Activated gamma-delta T cell treated with Interleukin-2 at 50 U/mL for 16 hours (primary cell): Measurements from ENCODE around the gene TRAF3IP1.
"Not testable (repeated sequence)": the region's sequence is repeated elsewhere in the genome, so short reads cannot be mapped to it uniquely, and the experiment has no call there.

Experiments used
- DNase-seq: peaks from one replicate; pipeline ENCODE4 v3.0.0-alpha.2; 2020

The TRAF3IP1 gene

DNA sequence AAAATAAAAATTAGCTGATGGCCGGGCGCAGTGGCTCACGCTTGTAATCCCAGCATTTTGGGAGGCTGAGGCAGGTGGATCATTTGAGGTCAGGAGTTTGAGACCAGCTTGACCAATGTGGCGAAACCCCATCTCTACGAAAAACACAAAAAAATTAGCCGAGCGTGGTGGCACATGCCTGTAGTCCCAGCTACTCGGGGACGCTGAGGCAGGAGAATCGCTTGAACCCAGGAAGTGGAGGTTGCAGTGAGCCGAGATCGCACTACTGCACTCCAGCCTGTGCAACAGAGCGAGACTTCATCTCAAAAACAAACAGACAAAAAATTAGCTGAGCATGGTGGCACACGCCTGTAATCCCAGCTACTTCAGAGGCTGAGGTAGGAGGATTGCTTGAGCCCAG is 9.6 kb upstream of the TRAF3IP1 start:
- not testable (repeated sequence) for DNase-seq

DNA sequence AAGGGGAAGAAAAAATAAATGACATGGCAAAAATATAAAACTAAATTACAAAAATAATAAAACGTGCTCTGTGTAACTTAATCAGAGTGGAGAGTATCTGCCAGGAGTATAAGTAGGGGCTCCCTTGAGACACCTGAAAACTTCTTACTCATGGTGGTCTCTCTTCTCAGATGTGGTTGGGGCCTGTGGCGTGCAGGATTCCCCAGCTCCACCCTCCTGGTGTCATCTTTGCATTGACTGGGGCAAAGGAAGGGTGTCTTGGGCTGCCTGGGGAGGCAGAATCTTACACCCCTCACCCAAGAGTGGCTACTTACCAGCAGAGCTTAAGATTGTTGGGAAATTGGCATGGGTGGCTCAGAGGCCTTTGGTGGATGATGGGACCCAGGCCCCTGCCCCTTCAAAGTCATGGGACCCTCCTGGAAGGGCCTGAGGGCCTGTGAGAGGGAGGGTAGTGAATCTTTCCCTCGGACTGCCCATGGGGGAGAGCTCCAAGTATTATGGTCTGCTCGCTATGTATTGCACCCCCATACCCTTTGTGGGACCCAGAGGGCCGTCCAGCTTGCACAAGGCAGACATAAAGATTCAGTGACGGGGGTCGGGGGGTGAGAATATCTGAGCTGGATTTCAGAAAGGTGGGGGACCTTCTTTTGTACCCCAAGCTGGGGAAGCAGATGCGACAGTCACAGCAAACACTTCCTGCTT is 6.9 kb upstream of the TRAF3IP1 start:
- no peak for DNase-seq

DNA sequence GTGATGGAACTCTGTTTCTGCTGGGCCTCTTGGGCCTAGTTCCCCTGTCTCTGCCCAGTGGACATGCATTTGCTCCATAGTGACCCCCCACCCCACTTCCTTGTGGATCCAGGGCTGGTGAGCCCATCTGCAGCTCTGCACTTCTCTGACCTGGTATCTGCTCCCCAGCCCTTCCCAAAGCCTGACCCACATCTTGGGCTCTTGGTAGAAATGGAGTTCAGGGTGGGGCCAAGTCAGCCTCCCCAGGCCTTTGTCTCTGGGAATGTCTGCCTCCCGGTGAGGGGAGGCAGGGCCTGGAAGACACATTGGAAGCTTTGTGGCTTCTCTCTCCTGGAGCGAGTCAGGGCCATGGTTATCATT is 6.3 kb upstream of the TRAF3IP1 start:
- no peak for DNase-seq

DNA sequence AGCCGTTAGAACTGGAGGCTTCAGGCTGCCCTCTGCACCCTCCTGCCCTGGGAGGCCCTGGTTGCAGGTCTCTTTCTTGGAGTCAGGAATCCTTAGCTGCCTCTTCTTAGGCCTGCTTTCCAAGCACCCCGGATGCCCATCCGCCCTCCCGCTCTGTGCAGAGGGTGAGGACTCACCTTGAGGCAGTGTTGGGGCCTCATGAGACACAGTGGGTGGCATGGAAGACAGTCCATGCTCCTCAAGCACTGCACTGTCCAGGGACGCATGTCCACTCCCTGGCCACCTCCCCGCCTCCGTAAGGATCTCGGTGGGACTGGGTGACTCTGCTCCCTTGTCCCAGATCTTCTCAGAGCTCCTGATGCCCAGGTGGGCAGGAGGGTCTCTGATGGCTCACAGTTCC is 5.7 kb upstream of the TRAF3IP1 start:
- no peak for DNase-seq

- DNase-seq: no peak
These were observed 5.2 kb upstream of the TRAF3IP1 start for GRCh38 chr2:238315031-238315595.

DNA sequence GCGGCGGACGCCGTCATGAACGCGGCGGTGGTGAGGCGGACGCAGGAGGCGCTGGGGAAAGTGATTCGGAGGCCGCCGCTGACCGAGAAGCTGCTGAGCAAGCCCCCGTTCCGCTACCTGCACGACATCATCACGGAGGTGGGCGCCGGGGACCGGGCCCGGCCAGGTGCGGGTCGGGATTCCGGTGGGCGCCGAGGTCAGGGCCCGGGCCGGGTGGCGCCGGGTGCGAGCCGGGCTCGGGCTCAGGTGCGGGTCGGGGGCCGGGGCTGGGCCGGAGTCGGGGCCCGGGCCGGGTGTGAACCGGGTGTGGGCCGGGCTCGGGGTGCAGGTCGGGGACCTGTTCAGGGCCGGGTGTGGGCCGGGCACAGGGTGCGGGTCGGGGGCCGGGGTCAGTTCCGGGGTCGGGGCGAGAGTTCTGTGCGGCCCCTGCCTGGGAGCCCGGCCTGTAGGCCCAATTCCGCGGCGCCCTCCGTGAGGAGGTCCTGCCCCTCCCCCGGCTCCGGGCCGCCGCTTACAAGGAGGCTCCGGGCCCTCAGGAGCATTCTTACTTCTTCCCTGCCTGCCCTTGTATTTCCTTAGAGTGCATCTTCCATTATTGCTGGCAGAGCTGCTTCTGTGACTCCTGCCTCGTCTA is 447 bp downstream of the TRAF3IP1 start:
- DNase-seq: peak; percentile 7

- DNase-seq: no peak
These were observed 1.1 kb downstream of the TRAF3IP1 start for GRCh38 chr2:238321467-238321866.

DNA sequence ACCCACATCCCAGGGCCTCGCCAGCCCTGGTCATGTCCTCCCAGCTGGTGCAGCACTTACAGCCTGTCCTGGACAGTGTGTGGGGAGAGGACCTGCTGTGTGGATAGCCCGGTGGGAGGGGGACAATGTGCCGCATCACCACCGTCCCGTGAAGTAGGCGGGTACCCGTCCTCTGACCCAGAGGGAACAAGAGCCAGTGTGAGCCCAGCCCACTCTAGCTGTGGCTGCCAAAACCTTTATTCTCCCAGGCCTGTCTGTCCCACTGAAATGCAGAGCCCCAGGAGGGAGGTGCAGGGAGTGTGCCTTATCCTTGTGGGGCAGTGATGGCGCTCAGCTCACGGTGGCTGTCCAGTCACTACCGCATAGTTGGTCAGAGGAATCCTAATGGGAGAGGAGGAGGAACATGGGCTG is 1.7 kb downstream of the TRAF3IP1 start:
- DNase-seq: no peak

- not testable (repeated sequence) for DNase-seq
These were observed 3.9 kb downstream of the TRAF3IP1 start for GRCh38 chr2:238324248-238324647.

GRCh38 chr2:238325694-238326093 is 5.4 kb downstream of the TRAF3IP1 start:
- DNase-seq: no peak

- DNase-seq: no peak
These were observed 6.6 kb downstream of the TRAF3IP1 start for GRCh38 chr2:238326801-238327365.

GRCh38 chr2:238327751-238328150 is 7.4 kb downstream of the TRAF3IP1 start:
- DNase-seq: no peak

DNA sequence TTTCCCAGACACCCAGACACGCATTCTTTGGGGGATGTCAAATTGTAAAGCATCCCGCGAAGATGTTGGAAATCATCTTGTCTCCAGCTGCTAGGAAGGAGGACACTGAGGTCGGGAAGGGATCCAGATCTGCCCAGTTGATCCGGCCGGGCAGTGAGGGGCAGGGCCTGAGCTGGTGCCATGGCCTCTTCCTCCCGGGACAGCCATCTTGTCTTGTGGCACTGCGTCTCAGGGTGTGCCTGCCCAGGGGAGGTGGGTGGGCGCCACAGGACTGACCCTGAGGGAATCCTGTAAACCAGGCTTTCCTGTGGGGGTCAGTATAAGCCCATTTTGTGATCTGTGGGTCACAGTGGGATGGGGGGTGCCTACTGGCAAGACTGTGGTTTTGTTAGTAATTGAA is 10.1 kb downstream of the TRAF3IP1 start:
- DNase-seq: no peak

DNA sequence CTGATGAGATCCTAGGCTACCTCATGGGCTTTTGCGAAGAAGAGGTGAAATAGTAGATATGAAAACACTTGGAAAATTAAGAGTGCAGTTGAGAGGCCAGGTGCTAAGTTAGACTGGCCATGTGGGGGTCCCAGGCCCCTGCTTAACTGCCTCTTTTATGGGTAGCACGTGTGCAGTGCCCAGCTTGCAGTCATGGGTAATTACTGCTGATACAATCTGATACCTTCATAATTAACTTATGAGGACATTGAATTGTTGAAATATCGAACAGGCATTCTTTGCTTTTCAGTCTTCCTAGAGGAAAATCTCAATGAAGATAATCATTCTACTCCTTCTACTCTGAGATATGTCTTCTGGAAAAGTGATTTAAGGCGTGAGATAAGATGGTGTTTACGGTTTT is 11.6 kb downstream of the TRAF3IP1 start:
- DNase-seq: no peak

DNA sequence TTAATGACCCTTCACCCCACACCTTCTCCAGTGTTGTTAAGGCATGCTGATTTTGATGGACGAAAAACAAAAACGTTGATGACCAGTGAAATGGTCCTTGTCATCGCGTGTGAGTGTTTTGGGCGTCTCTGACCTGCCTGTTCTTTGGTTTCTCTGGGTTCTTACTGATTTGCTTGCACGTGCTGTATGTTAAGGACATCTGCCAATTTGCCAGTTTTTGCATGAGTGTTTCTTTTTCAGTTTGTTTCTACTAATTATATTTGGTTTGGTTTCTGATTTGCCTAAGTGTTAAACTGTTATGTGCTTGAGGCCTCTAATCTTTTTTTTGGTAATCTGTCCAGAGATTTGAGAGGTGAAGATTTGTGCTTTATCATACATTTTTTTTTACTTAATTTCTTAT is 14.6 kb downstream of the TRAF3IP1 start:
- DNase-seq: no peak

DNA sequence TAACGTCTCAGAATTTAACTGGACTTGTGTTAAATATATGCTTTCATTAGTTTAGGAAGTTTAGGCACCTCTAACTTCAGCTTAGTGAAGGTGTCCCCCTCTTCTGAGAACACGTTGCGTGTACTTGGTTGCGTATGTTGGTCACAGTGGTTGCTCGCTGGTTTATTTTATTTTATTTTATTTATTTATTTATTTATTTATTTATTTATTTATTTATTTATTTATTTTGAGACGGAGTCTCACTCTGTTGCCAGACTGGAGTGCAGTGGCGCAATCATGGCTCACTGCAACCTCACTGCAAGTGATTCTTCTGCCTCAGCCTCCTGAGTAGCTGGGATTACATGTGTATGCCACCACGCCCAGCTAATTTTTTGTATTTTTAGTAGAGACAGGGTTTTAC is 15.3 kb downstream of the TRAF3IP1 start:
- DNase-seq: not testable (repeated sequence)

- no peak for DNase-seq
These were observed 15.8 kb downstream of the TRAF3IP1 start for GRCh38 chr2:238336151-238336550.

DNA sequence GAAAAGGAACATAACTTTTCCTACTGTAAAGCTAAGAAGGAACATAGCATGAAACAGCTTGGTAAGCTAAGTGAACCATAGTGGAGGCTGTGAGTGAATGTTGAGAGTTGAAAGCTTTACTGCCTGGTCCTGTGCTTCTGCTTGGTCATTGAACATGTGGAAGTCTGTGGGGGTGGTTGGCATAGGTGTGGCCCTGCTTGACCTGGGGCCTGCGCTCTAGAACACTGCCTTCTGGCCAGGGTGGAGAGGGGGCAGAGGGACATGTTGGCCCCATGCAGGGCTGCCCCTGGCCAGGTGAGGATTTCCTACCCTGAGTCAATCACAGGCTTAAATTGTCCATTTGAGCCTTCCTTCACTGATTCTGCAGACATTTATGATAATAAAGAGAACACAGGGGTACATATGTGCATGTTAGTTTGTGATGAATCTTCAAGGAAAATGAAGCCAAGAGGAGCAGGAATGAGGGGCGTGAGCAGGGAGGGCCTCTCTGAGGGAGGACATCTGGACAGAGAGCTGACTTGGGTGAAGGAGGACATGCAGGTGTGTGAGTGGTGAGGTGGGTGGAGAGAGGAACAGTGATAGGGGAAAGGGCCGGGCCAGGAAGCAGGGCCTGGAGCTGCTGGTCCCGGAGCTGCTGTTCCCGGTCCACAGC is 16.6 kb downstream of the TRAF3IP1 start:
- DNase-seq: no peak

DNA sequence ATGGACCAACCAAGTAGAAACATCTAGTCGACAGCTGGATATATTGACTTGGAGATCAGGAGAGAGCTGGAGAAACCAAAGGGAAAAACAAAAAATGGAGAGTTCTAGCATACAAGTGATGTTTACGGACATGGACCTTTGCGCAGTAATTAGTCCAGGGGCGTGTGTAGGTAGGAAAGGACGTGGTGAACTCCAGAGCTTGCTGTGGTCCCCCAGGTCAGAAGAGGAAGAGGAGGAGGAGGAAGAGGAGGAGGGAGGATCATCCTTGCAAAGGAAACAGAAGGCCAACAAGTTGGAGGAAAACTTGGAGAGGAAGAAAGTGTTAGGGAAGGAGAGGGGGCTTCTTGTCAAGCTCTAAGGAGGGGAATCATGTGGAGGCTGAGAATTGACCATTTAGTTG is 17.5 kb downstream of the TRAF3IP1 start:
- no peak for DNase-seq

DNA sequence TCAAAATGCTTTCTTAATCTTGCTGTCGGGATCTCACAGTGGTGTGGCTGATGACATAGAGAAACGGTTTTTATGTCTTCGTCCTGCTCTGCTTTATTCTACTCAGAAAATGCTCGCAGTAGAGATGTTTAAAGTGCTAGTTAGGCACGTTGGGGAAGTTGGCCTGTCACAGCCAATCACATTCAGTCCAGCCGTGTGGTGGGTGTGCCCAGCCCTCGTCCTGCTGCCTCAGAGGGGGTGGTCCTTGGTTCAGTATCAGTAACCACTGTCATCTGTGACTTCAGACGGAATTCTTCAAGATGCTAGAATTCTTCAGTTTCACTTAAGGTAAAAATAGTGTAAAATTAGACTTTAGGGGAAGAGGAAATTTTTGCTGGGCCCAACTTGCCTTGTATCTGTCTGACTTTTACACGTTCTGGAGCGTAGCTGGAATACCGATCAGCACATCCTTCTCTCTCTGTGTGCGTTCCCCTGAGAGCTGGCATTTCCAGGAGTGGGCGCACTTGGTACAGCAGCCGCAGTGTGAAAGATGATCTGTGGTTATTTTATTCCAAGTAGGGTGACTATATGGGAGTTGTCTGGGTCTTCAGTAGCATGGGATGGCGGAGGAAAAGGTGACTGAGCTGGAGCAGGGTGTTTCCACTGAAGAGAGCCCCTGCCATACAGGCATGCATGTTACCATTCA is 18.5 kb downstream of the TRAF3IP1 start:
- DNase-seq: no peak

DNA sequence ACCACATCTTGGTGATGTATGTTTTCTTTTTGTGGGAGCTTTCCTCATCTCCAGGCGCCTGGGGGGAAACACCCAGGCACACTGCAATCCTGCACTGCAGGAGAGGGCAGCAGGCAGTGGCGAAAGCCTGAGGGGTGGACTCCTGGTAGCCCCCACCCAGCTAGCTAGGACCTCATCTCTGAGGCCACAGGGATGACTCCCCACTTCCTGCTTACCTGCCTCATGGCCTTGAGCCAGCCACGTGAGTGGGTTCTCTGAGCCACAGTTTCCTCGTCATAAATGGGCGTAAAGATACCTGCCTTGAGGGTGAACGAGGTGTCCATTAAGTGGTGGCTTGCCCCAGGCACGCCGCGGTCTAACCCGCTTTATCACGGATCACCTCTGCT is 19.1 kb downstream of the TRAF3IP1 start:
- DNase-seq: no peak

GRCh38 chr2:238339814-238340213 is 19.5 kb downstream of the TRAF3IP1 start:
- no peak for DNase-seq

DNA sequence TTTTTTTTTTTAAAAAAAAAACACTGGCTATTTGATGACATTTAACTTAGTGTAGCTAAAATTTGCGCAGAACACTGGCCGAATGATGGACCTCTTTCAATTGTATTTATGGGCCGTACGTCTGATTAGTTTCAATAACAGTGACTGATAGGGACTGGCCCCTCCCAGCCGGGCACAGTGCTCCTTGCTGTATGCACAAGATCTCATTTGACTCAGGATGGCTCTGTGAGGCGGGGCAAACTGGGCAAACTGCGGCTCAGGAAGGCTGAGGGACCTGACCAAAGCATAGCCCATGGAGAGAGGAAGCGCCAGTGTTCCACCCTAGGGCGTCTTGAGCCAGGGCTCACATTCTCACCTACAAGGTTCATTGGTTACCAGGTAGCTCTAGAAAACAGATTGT is 21.2 kb downstream of the TRAF3IP1 start:
- no peak for DNase-seq
